ENCODE results near the gene RUBCN.
A peak's percentile ranks its signal among the peaks of the same experiment; 100 is the strongest.
"Not testable (repeated sequence)": the region's sequence is repeated elsewhere in the genome, so short reads cannot be mapped to it uniquely, and the experiment has no call there.

Gene RUBCN

DNA sequence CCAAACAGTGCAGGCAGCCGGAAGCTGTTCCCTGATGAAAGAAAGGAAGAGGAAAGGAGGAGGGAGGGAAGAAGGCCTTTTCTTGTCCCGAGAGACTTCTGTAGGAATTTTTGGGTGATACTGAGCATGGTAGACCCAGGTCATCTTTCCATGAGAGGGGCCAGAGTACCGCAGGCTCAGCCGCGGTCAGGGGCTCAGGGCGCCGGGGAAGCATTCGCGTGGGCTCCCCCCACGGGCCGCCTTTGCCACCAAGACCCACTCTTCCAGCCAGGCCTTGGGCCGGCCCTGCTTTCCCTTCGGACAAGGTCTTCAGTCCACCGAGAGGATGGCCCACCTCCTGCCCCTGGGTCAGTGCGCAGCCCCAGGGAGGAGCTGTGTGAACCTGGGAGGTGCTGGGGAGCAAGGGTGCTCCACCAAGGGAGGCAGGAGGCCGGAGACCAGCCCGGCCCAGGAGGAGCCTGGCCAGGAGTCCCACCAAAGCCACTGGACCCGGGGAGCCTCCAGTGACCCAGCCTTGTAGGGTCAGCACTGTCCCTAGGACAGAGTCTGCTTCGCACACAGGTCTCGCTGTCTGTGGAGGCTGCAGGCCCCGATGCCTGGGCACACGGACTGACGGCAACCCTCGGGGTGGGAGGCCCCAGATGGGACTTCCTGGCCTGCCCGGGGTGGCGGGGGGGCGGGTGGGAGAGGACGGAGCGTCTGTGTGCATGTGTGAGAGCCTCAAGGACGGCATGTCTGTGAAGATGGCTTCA is 79.0 kb downstream of the RUBCN start:
- DNase-seq (ENCODE audit: low read depth): not testable (repeated sequence)

DNA sequence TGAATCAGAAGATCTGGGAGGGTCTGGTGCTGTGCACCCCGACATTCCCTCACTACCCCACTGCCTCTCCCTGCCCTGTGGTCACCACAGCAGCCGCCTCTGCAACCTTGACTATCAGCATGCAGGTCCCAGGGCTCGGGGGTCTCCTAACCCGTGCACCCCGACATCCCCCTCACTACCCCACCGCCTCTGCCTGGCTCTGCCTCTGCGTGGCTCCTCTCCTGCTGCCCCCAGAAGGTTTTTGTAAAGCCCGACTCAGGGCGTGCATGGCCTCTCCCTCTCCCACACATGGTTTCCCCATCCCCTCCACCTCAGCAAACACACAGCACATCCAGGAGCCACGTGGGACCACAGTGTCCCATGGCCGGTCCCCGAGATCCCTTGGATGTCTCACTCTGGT is 79.7 kb downstream of the RUBCN start:
- not testable (repeated sequence) for DNase-seq (ENCODE audit: low read depth)

GRCh38 chr3:197656129-197656528 is 80.6 kb downstream of the RUBCN start:
- not testable (repeated sequence) for DNase-seq (ENCODE audit: low read depth)

DNA sequence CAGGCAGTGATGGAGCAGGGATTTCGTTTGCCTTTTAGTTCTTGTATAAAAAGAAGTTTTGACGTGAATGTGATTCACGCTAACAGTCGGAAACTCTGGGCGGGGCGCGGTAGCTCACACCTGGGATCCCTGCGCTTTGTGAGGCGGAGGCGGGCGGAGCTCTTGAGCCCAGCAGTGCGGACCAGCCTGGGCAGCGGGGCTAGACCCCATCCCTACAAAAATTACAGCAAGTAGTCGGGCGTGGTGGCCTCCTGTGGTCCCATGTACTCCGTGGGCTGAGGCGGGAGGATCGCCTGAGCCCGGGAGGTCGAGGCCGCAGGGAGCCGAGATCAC is 81.7 kb downstream of the RUBCN start:
- DNase-seq (ENCODE audit: low read depth): not testable (repeated sequence)

- DNase-seq (ENCODE audit: low read depth): peak; percentile 9
These were observed 82.4 kb downstream of the RUBCN start for GRCh38 chr3:197654090-197654997.

DNA sequence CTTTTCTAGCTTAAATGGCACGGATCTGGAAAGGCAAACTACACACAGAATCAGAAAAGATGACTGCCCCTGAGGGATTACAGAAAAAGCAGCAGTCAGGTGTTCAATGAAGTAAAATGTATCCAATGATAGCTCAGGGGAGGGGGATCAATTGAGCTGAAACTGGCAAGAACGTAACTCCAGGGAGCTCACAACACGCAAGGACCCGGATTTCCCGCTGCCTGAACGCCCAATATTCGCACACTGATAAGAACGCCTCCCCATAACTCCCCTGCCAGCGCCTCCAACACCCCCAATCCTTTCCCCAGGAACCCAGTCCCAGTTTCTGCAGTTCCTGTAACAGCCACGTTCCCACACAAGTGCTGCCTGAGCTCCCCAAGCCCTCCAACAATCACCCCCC is 83.8 kb downstream of the RUBCN start:
- DNase-seq (ENCODE audit: low read depth): not testable (repeated sequence)

- not testable (repeated sequence) for DNase-seq (ENCODE audit: low read depth)
These were observed 89.1 kb downstream of the RUBCN start for GRCh38 chr3:197647649-197648048.

GRCh38 chr3:197647191-197647590 is 89.5 kb downstream of the RUBCN start:
- not testable (repeated sequence) for DNase-seq (ENCODE audit: low read depth)

DNA sequence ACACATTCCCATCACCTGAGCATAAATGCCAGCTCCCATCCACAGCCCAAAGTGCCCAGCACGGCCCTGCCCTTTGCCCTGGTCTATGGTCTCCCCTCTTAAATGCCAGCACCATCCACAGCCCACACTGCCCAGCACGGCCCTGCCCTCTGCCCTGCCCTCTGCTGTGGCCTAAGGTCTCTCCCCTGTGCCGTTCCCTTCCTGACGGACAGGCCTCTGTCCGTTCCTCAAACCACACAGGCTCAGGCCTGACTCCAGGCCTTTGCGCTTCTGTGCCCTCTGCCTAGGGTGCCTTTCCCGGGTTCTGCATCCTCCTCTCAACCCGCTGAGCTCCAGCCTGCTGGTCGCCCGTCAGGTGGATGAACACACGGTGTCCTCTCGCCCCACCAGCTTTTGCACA is 90.4 kb downstream of the RUBCN start:
- DNase-seq (ENCODE audit: low read depth): not testable (repeated sequence)

DNA sequence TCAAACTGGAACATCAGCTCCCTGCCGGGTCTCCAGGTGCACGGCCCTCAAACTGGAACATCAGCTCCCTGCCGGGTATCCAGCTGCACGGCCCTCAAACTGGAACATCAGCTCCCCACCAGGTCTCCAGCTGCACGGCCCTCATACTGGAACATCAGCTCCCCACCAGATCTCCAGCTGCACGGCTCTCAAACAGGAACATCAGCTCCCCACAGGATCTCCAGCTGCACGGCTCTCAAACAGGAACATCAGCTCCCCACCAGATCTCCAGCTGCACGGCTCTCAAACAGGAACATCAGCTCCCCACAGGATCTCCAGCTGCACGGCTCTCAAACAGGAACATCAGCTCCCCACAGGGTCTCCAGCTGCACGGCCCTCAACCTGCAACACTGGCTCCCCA is 99.1 kb downstream of the RUBCN start:
- DNase-seq (ENCODE audit: low read depth): not testable (repeated sequence)

DNA sequence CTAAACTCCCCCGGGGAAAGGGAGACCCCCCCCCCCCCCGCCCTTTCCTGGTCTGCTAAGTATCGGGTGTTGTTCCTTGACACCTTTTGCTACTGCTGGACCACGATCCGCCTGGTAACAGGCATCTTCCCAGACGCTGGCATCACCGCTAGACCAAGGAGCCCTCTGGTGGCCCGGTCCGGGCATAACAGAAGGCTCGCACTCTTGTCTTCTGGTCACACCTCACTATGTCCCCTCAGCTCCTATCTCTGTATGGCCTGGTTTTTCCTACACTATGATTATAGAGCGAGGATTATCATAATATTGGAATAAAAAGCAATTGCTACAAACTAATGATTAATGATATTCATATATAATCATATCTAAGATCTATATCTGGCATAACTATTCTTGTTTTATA is 104.7 kb downstream of the RUBCN start:
- peak; percentile 7 for DNase-seq (ENCODE audit: low read depth)

DNA sequence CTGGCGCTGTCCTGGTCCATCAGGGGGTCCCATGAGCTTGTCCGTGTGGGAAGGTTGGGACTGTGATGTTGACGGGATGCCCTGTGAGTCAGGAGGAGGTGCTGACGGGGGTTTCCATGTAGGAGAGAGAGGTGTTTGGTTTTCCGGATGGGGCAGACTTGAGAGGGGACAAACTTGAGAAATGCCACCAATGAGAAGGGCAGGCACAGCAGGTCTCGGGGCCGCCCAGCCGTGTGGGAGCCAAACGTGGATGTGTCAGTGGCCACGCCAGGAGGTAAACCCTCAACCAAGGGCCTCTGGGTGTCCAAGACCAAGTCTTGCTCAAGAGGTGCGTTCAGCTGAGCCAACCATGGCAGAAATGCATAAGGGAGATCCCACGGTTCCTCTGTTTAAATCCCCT is 105.9 kb downstream of the RUBCN start:
- not testable (repeated sequence) for DNase-seq (ENCODE audit: low read depth)

GRCh38 chr3:197629286-197629685 is 107.4 kb downstream of the RUBCN start:
- DNase-seq (ENCODE audit: low read depth): not testable (repeated sequence)

DNA sequence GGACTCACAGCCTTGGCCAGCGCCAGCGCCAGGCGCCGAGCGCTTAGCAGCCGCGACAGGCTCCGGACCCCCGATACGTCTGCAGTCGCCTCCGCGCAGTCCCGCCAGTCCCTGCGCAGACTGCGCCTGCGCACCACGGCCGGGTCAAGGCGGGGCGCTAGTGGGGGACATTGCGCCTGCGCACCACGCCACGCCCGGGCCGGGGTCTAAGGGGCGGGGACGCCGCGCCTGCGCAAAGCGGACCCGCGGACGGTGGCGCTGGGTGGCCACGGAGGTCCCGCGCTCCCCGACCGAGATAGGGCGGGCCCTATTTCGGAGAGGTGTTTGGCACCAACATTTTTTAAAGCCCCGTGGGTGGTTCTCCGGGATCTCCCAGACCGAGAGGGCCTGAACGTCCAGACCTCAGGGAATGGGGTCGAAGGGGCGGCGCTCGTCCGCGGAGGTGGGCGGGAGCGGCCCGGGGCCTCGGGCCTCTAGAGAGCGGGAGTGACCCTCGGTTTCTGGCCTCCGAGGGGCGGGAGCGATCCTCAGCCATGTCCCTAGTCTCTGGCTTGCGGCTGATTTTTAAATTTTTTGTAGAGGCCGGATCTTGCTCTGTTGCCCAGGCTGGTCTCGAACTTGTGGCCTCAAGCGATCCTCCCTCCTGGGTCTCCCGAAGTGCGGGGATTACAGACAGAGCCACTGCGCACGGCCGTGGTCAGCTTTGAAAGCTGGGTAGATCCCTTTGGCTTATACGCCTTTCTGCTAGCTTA is 108.8 kb downstream of the RUBCN start:
- DNase-seq (ENCODE audit: low read depth): peak; percentile 80

GRCh38 chr3:197627158-197627771 is 109.4 kb downstream of the RUBCN start:
- not testable (repeated sequence) for DNase-seq (ENCODE audit: low read depth)

- not testable (repeated sequence) for DNase-seq (ENCODE audit: low read depth)
These were observed 110.1 kb downstream of the RUBCN start for GRCh38 chr3:197626404-197627157.

DNA sequence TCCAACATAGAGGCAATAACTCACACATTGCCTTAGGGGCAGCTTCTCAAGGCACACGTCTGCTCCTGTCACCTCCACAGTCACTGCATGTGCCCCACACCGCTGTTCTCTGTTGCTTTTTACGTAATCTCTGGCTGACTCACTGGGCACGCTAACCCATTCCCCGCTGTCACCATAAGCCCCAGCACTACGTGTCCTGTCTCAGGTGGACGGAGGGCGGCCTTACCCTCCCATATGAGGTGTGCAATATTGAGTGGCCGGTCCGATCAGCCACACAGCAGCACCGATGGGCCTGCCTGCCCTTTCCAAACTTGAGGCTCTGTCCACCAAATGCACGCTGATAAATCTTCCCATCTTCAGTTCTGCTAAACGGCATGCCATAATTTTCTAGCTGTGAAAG is 115.2 kb downstream of the RUBCN start:
- not testable (repeated sequence) for DNase-seq (ENCODE audit: low read depth)
